ENCODE data around the gene MISP3.

The MISP3 gene

DNA sequence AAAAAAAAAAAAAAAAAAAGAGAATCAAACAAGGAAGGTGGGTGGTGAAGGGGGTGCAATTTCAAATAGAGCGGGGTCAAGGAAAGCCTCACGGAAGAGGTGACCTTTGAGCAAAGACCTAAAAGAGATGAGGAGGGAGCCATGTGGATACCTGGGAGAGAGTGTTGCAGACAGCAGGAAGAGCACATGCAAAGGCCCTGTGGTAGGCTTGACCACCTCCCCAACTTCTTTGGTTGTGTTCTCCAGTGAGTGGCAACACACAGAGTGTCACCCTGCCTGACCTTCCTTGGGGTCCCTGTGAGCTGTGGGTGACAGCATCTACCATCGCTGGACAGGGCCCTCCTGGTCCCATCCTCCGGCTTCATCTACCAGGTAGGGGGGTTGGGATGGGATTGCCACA lies 22.1 kb upstream of the MISP3 start:
- TF ChIP-seq, protein P1, sequence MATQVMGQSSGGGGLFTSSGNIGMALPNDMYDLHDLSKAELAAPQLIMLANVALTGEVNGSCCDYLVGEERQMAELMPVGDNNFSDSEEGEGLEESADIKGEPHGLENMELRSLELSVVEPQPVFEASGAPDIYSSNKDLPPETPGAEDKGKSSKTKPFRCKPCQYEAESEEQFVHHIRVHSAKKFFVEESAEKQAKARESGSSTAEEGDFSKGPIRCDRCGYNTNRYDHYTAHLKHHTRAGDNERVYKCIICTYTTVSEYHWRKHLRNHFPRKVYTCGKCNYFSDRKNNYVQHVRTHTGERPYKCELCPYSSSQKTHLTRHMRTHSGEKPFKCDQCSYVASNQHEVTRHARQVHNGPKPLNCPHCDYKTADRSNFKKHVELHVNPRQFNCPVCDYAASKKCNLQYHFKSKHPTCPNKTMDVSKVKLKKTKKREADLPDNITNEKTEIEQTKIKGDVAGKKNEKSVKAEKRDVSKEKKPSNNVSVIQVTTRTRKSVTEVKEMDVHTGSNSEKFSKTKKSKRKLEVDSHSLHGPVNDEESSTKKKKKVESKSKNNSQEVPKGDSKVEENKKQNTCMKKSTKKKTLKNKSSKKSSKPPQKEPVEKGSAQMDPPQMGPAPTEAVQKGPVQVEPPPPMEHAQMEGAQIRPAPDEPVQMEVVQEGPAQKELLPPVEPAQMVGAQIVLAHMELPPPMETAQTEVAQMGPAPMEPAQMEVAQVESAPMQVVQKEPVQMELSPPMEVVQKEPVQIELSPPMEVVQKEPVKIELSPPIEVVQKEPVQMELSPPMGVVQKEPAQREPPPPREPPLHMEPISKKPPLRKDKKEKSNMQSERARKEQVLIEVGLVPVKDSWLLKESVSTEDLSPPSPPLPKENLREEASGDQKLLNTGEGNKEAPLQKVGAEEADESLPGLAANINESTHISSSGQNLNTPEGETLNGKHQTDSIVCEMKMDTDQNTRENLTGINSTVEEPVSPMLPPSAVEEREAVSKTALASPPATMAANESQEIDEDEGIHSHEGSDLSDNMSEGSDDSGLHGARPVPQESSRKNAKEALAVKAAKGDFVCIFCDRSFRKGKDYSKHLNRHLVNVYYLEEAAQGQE (IDR thresholded peaks at IDR 0.05; ENCODE audit: insufficient read depth in 1 of 2, low read depth in 2 of 2, low read length in 2 of 2), result no peak
- no peak for TF ChIP-seq TAF1 (IDR thresholded peaks at IDR 0.05; ENCODE audit: borderline replicate concordance, insufficient read depth, low read length)
- TF ChIP-seq POLR2AphosphoS5 (IDR thresholded peaks at IDR 0.05; ENCODE audit: low read depth, low read length), result no peak
- TF ChIP-seq SIN3A (IDR thresholded peaks at IDR 0.05; ENCODE audit: borderline replicate concordance, insufficient read depth, low read length), result no peak
- TF ChIP-seq FOXP2 (optimal IDR thresholded peaks at IDR 0.05; ENCODE audit: borderline replicate concordance, extremely low read depth, extremely low read length, insufficient read depth), result no peak

DNA sequence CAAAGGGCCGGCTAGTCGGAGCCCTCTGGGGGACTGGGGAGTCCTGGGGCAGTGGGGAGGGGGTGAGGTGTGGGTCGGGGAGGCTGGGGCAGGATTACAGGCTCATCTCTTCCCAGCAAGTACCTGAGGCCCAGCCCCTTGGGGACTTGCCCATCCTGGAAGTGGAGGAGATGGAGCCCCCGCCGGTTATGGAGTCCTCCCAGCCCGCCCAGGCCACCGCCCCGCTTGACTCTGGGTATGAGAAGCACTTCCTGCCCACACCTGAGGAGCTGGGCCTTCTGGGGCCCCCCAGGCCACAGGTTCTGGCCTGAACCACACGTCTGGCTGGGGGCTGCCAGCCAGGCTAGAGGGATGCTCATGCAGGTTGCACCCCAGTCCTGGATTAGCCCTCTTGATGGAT lies 20.6 kb upstream of the MISP3 start:
- TF ChIP-seq POLR2AphosphoS5 (IDR thresholded peaks at IDR 0.05; ENCODE audit: low read depth, low read length), result no peak
- TF ChIP-seq, protein P1 (IDR thresholded peaks at IDR 0.05; ENCODE audit: insufficient read depth in 1 of 2, low read depth in 2 of 2, low read length in 2 of 2), result no peak
- no peak for TF ChIP-seq FOXP2 (optimal IDR thresholded peaks at IDR 0.05; ENCODE audit: borderline replicate concordance, extremely low read depth, extremely low read length, insufficient read depth)
- no peak for TF ChIP-seq TAF1 (IDR thresholded peaks at IDR 0.05; ENCODE audit: borderline replicate concordance, insufficient read depth, low read length)
- TF ChIP-seq SIN3A (IDR thresholded peaks at IDR 0.05; ENCODE audit: borderline replicate concordance, insufficient read depth, low read length), result no peak

DNA sequence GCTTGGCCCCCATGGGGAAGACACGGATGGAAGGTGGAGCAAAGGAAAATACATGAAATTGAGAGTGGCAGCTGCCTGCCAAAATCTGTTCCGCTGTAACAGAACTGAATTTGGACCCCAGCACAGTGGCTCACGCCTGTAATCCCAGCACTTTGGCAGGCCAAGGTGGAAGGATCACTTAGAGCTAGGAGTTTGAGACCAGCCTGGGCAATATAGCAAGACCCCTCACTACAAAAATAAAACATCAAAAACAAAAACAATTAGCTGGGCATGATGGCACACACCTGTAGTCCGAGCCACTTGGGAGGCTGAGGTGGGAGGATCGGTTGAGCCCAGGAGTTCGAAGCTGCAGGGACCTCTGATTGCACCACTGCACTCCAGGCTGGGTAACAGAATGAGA lies 20.1 kb upstream of the MISP3 start:
- no peak for TF ChIP-seq FOXP2 (optimal IDR thresholded peaks at IDR 0.05; ENCODE audit: borderline replicate concordance, extremely low read depth, extremely low read length, insufficient read depth)
- no peak for TF ChIP-seq TAF1 (IDR thresholded peaks at IDR 0.05; ENCODE audit: borderline replicate concordance, insufficient read depth, low read length)
- TF ChIP-seq POLR2AphosphoS5 (IDR thresholded peaks at IDR 0.05; ENCODE audit: low read depth, low read length), result no peak
- TF ChIP-seq, protein P1 (IDR thresholded peaks at IDR 0.05; ENCODE audit: insufficient read depth in 1 of 2, low read depth in 2 of 2, low read length in 2 of 2), result no peak
- TF ChIP-seq SIN3A (IDR thresholded peaks at IDR 0.05; ENCODE audit: borderline replicate concordance, insufficient read depth, low read length), result no peak

DNA sequence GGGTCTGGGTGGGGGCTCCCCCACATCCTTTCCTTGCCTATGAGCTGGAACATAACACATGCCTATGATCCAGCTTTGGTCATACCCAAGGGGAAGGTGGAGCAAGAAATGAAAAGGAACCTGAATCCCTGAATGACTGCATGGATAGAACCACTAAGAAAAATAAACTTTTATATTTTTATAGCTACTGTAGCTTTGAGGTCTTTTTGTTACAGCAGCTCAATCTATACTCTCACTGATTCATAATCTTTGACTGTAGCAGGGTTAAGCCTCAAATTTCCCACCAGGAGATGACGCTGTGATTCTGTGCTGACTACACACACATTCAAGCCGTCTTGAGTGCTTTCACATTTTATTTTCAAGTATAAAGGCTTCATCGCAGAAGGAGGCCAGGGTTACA lies 19.6 kb upstream of the MISP3 start:
- TF ChIP-seq POLR2AphosphoS5 (IDR thresholded peaks at IDR 0.05; ENCODE audit: low read depth, low read length) (no peak), TAF1 (IDR thresholded peaks at IDR 0.05; ENCODE audit: borderline replicate concordance, insufficient read depth, low read length) (no peak), FOXP2 (optimal IDR thresholded peaks at IDR 0.05; ENCODE audit: borderline replicate concordance, extremely low read depth, extremely low read length, insufficient read depth) (no peak)

GRCh38 chr19:14053500-14053899 lies 19.1 kb upstream of the MISP3 start:
- TF ChIP-seq POLR2AphosphoS5 (IDR thresholded peaks at IDR 0.05; ENCODE audit: low read depth, low read length) (no peak), SIN3A (IDR thresholded peaks at IDR 0.05; ENCODE audit: borderline replicate concordance, insufficient read depth, low read length) (no peak), TAF1 (IDR thresholded peaks at IDR 0.05; ENCODE audit: borderline replicate concordance, insufficient read depth, low read length) (no peak), FOXP2 (optimal IDR thresholded peaks at IDR 0.05; ENCODE audit: borderline replicate concordance, extremely low read depth, extremely low read length, insufficient read depth) (no peak)
- TF ChIP-seq, protein P1 (IDR thresholded peaks at IDR 0.05; ENCODE audit: insufficient read depth in 1 of 2, low read depth in 2 of 2, low read length in 2 of 2), result no peak
